SK-N-SH (cell line): Measurements from ENCODE around the gene CACFD1. TPM values are rescaled to one million over a fixed set of nuclear protein-coding genes. Genes with fewer than 3 reads are reported as not detected.

Experiments used
- CTCF ChIA-PET: fragments of 300-600, 350-600 bp; formaldehyde crosslinking; extraction: SDS; loops from one replicate; lab custom pipeline; 2021; lab: Yijun Ruan, JAX
- POLR2A ChIA-PET: fragments of 350-600 bp; sonication (Branson Sonifier 250); formaldehyde crosslinking; extraction: SDS; loops from one replicate; lab custom pipeline; 2020; ENCODE audit warnings: antibody characterized with exemption, inconsistent platforms; lab: Yijun Ruan, JAX
- DNase-seq: peaks from one replicate; pipeline ENCODE4 v3.0.0; 2012
- H2AFZ ChIP-seq: fragments of 200-600 bp; sonication (generic); 2 replicates; pipeline ENCODE4 v1.8.1; 2016; ENCODE audit warnings: antibody characterized with exemption, mild to moderate bottlenecking, low read depth
- H3F3A ChIP-seq: fragments of 200-600 bp; sonication (generic); replicated peaks from 2 replicates; pipeline ENCODE3; 2016; ENCODE audit warnings: antibody characterized with exemption, mild to moderate bottlenecking; ENCODE audit not compliant: insufficient read depth
- H3K27ac ChIP-seq, 2 experiments: fragments of 200-500 bp in 1 of 2; fragments of 200-600 bp in 1 of 2; sonication (Bioruptor generic) in 1 of 2; sonication (generic), shearing (Covaris generic) in 1 of 2; 2 replicates each; pipeline versions ENCODE4 v1.5.1 to v1.6.1; 2014 to 2016; ENCODE audit warnings: low read depth in 2 of 2, inconsistent platforms in 1 of 2, low read length in 1 of 2, mild to moderate bottlenecking in 1 of 2, mixed read lengths in 1 of 2
- H3K27me3 ChIP-seq: fragments of 200-600 bp; sonication (generic), shearing (Covaris generic); 2 replicates; pipeline ENCODE4 v1.6.1; 2016; ENCODE audit warnings: mixed run types; ENCODE audit not compliant: insufficient read depth
- H3K36me3 ChIP-seq, 2 experiments: fragments of 200-500 bp in 1 of 2; fragments of 200-600 bp in 1 of 2; sonication (Bioruptor generic) in 1 of 2; sonication (generic) in 1 of 2; replicated peaks in 1 of 2; 2 replicates each; pipeline versions ENCODE3 to v1.5.1; 2014 to 2016; ENCODE audit warnings: low read length in 1 of 2, mild to moderate bottlenecking in 1 of 2; ENCODE audit not compliant: insufficient read depth in 2 of 2, control insufficient read depth in 1 of 2
- H3K4me1 ChIP-seq, 2 experiments: fragments of 200-500 bp in 1 of 2; fragments of 200-600 bp in 1 of 2; sonication (Bioruptor generic) in 1 of 2; sonication (generic), shearing (Covaris generic) in 1 of 2; 2 replicates each; pipeline versions ENCODE4 v1.5.1 to v1.6.1; 2014 to 2016; ENCODE audit warnings: low read depth in 1 of 2, low read length in 1 of 2, mixed run types in 1 of 2; ENCODE audit not compliant: insufficient read depth in 2 of 2, control insufficient read depth in 1 of 2
- H3K4me2 ChIP-seq: fragments of 200-600 bp; sonication (generic), shearing (Covaris generic); 2 replicates; pipeline ENCODE4 v1.6.1; 2017; ENCODE audit warnings: mixed run types
- H3K4me3 ChIP-seq, 2 experiments: fragments of 200-500 bp in 1 of 2; fragments of 200-600 bp in 1 of 2; sonication (Bioruptor generic) in 1 of 2; sonication (generic), shearing (Covaris generic) in 1 of 2; 2 replicates each; pipeline versions ENCODE4 v1.5.1 to v1.8.1; 2014 to 2016; ENCODE audit warnings: low read depth in 2 of 2, inconsistent platforms in 1 of 2, low read length in 1 of 2, mild to moderate bottlenecking in 1 of 2, mixed read lengths in 1 of 2, moderate library complexity in 1 of 2
- H3K79me2 ChIP-seq: fragments of 200-600 bp; sonication (generic); 2 replicates; pipeline ENCODE4 v1.8.1; 2017; ENCODE audit warnings: mild to moderate bottlenecking; ENCODE audit not compliant: insufficient read depth
- H3K9ac ChIP-seq: fragments of 200-600 bp; sonication (generic); 2 replicates; pipeline ENCODE4 v1.6.1; 2017; ENCODE audit warnings: mixed run types
- H3K9me2 ChIP-seq: fragments of 200-600 bp; sonication (generic); 2 replicates; pipeline ENCODE4 v1.6.1; 2017; ENCODE audit warnings: mixed run types
- H3K9me3 ChIP-seq: fragments of 200-600 bp; sonication (generic); 2 replicates; pipeline ENCODE4 v1.6.1; 2017; ENCODE audit warnings: mixed run types, mild to moderate bottlenecking, moderate library complexity
- H4K20me1 ChIP-seq: fragments of 200-600 bp; sonication (generic); 2 replicates; pipeline ENCODE4 v1.6.1; 2017; ENCODE audit warnings: mild to moderate bottlenecking, mixed run types; ENCODE audit not compliant: insufficient read depth
- CHD2 ChIP-seq: fragments of 150-350 bp; IDR thresholded peaks from 2 replicates; pipeline ENCODE4 v1.6.1; 2018; ENCODE audit warnings: low read length; ENCODE audit not compliant: partially characterized antibody
- FOXJ3 ChIP-seq: sonication (generic); formaldehyde crosslinking; IDR thresholded peaks from 2 replicates; pipeline ENCODE4 v1.5.1; 2020; ENCODE audit warnings: mild to moderate bottlenecking, missing genetic modification reagents
- FOXM1 ChIP-seq: IDR thresholded peaks from 2 replicates; pipeline ENCODE4 v1.4.0; 2012; ENCODE audit warnings: low read depth, mild to moderate bottlenecking
- GATA2 ChIP-seq: sonication (generic); formaldehyde crosslinking; IDR thresholded peaks from 2 replicates; pipeline ENCODE4 v1.5.0; 2020; ENCODE audit warnings: mild to moderate bottlenecking, missing genetic modification reagents
- IRF3 ChIP-seq: fragments of 150-350 bp; IDR thresholded peaks from 2 replicates; pipeline ENCODE4 v1.6.1; 2016; ENCODE audit warnings: mild to moderate bottlenecking, low read depth, low read length
- MAX ChIP-seq: IDR thresholded peaks from 2 replicates; pipeline ENCODE4 v1.4.0; 2012; ENCODE audit warnings: low read depth
- MEF2A ChIP-seq: IDR thresholded peaks from 2 replicates; pipeline ENCODE4 v1.4.0; 2012; ENCODE audit warnings: low read depth, borderline replicate concordance
- MXI1 ChIP-seq: IDR thresholded peaks from 2 replicates; pipeline ENCODE4 v1.6.1; 2012; ENCODE audit warnings: mild to moderate bottlenecking, low read depth, low read length, improper control_type of control experiment
- NRF1 ChIP-seq: IDR thresholded peaks from 2 replicates; pipeline ENCODE4 v1.6.1; 2012; ENCODE audit warnings: low read depth, mild to moderate bottlenecking, low read length
- PBX3 ChIP-seq: IDR thresholded peaks from 2 replicates; pipeline ENCODE4; 2012
- POLR2AphosphoS5 ChIP-seq: IDR thresholded peaks from 2 replicates; pipeline ENCODE4 v1.6.1; 2012; ENCODE audit warnings: low read depth, low read length
- RAD21 ChIP-seq: IDR thresholded peaks from 2 replicates; pipeline ENCODE4 v1.6.1; 2012; ENCODE audit warnings: mild to moderate bottlenecking, low read length
- RCOR1 ChIP-seq: fragments of 150-350 bp; IDR thresholded peaks from 2 replicates; pipeline ENCODE4 v1.6.1; 2017; ENCODE audit warnings: antibody characterized with exemption, low read length
- RFX5 ChIP-seq: IDR thresholded peaks from 2 replicates; pipeline ENCODE4 v1.6.1; 2012; ENCODE audit warnings: mild to moderate bottlenecking, improper control_type of control experiment, low read length
- SMC3 ChIP-seq: IDR thresholded peaks from 2 replicates; pipeline ENCODE4 v1.6.1; 2012; ENCODE audit warnings: low read depth, low read length, improper control_type of control experiment
- TAF1 ChIP-seq: IDR thresholded peaks from 2 replicates; pipeline ENCODE4 v1.6.1; 2012; ENCODE audit warnings: low read depth, mild to moderate bottlenecking, low read length, moderate library complexity, borderline replicate concordance
- TEAD4 ChIP-seq: IDR thresholded peaks from 2 replicates; pipeline ENCODE4 v1.4.0; 2012; ENCODE audit warnings: mild to moderate bottlenecking, borderline replicate concordance; ENCODE audit not compliant: insufficient read depth
- USF2 ChIP-seq: fragments of 150-350 bp; IDR thresholded peaks from 2 replicates; pipeline ENCODE4 v1.6.1; 2017; ENCODE audit warnings: antibody characterized with exemption, low read length, low read depth, borderline replicate concordance
- YY1 ChIP-seq: IDR thresholded peaks from 2 replicates; pipeline ENCODE4 v1.4.0; 2012; ENCODE audit warnings: low read depth, mild to moderate bottlenecking
- WGBS: methylation state at CpG from one replicate; pipeline ENCODE4 v1.1.6; 2017; ENCODE audit warnings: low lambda C conversion rate; 5-methylcytosine and 5-hydroxymethylcytosine counted together
- polyA plus RNA-seq, 3 experiments: library from polyadenylated mRNA; depleted of rRNA; stranded (reverse); fragments of >200 nt; gene quantifications; 2 replicates each; pipeline ENCODE4 v1.2.3, GENCODE V29; 2012

The CACFD1 gene
- polyA plus RNA-seq, 1 of the 3 experiments (the other 2 are of a cell fraction) = 16.8 TPM

GRCh38 chr9:133440874-133441273, 18.9 kb upstream of the CACFD1 start (continued):
- TF ChIP-seq PBX3 = no peak

GRCh38 chr9:133441571-133441970, 18.2 kb upstream of the CACFD1 start:
- CTCF ChIA-PET = no interaction called here

GRCh38 chr9:133443248-133443647, 16.5 kb upstream of the CACFD1 start:
- no peaks in the 10 kb centered on the region for H3K27me3 ChIP-seq
- no peak overlapping the region for H3K4me3 ChIP-seq
- no peaks in the 10 kb centered on the region for H4K20me1 ChIP-seq
- 95% methylated on average over 4 of the region's 15 CpGs for WGBS
- TF ChIP-seq POLR2AphosphoS5 (no peak), GATA2 (CRISPR knock-in tag) (no peak), MAX (no peak), YY1 (no peak), IRF3 (no peak), RAD21 (no peak), MXI1 (no peak), TEAD4 (no peak), TAF1 (no peak), RFX5 (no peak), RCOR1 (no peak), USF2 (no peak)
- POLR2A ChIA-PET = no interaction called here
- no peak overlapping the region for H3K9ac ChIP-seq
- H3K4me2 ChIP-seq = no peak overlapping the region
- no peak overlapping the region for H2AFZ ChIP-seq
- no peaks in the 10 kb centered on the region for H3K9me2 ChIP-seq
- DNase-seq = no peak
- no peaks in the 10 kb centered on the region for H3K79me2 ChIP-seq
- H3K27ac ChIP-seq = no peak overlapping the region
- no peaks in the 10 kb centered on the region for H3F3A ChIP-seq
- no peaks in the 10 kb centered on the region; a peak in 1 of 4 replicates for H3K4me1 ChIP-seq
- no peaks in the 10 kb centered on the region for H3K9me3 ChIP-seq
- CTCF ChIA-PET = interaction anchor here (1.3 kb wide), 1 partner anchor 12 kb away, joined by 4 read pairs; no protein-coding TSS in a partner anchor
- no peaks in the 10 kb centered on the region for H3K36me3 ChIP-seq

More at GRCh38 chr9:133441571-133441970, 18.2 kb upstream of the CACFD1 start:
- no peaks in the 10 kb centered on the region for H3K27me3 ChIP-seq
- no peak for DNase-seq
- no peaks in the 10 kb centered on the region for H3F3A ChIP-seq
- no peaks in the 10 kb centered on the region for H3K4me1 ChIP-seq
- POLR2A ChIA-PET = no interaction called here
- no peaks in the 10 kb centered on the region for H3K9me2 ChIP-seq
- 64% methylated on average over 3 of the region's 5 CpGs for WGBS
- no peak for TF ChIP-seq FOXJ3
- no peak for TF ChIP-seq MAX
- no peak for TF ChIP-seq NRF1
- TF ChIP-seq MEF2A = no peak
- no peak for TF ChIP-seq SMC3
- no peak for TF ChIP-seq FOXM1
- TF ChIP-seq CHD2 = no peak
- H3K4me2 ChIP-seq = no peak overlapping the region
- no peak overlapping the region for H3K4me3 ChIP-seq
- no peaks in the 10 kb centered on the region for H4K20me1 ChIP-seq
- no peak overlapping the region for H3K27ac ChIP-seq
- no peaks in the 10 kb centered on the region for H3K9me3 ChIP-seq
- H3K79me2 ChIP-seq = no peaks in the 10 kb centered on the region
- no peak overlapping the region for H3K9ac ChIP-seq
- H2AFZ ChIP-seq = no peak overlapping the region
- no peaks in the 10 kb centered on the region for H3K36me3 ChIP-seq
